Activated B cell treated with CpG ODN at 0.5 μM for 24 hours (primary cell): Measurements from ENCODE around the gene IQSEC1. TPM values are rescaled to one million over a fixed set of nuclear protein-coding genes. Genes with fewer than 3 reads are reported as not detected.
A peak's percentile ranks its signal among the peaks of the same experiment; 100 is the strongest.

Source experiments
- ATAC-seq: fragments of 200-7000 bp; cut with Tn5 transposase; one replicate; pipeline ENCODE4 v1.10.0; 2021; ENCODE audit warnings: low read depth, mild to moderate bottlenecking, moderate library complexity
- CTCF ChIA-PET: fragments of 350-600 bp; sonication (Branson Sonifier 250); formaldehyde crosslinking; loops from one replicate; lab custom pipeline; 2021; ENCODE audit warnings: antibody characterized with exemption; lab: Charles Lee
- POLR2A ChIA-PET: fragments of 350-600 bp; sonication (Branson Sonifier 250); formaldehyde crosslinking; loops from one replicate; lab custom pipeline; 2021; ENCODE audit warnings: antibody characterized with exemption; lab: Charles Lee
- DNase-seq: peaks from one replicate; pipeline ENCODE4 v3.0.0; 2022
- H3K27ac Mint-ChIP-seq: one replicate; pipeline ENCODE4 v1.8.0; 2020; ENCODE audit warnings: mixed read lengths
- H3K27me3 Mint-ChIP-seq: one replicate; pipeline ENCODE4 v1.8.0; 2021; ENCODE audit warnings: mixed read lengths
- H3K36me3 Mint-ChIP-seq: one replicate; pipeline ENCODE4 v1.8.0; 2021; ENCODE audit warnings: low read depth, mixed read lengths
- H3K4me1 Mint-ChIP-seq: one replicate; pipeline ENCODE4 v1.8.0; 2021; ENCODE audit warnings: mixed read lengths
- H3K4me3 Mint-ChIP-seq: one replicate; pipeline ENCODE4 v1.8.0; 2020; ENCODE audit warnings: mild to moderate bottlenecking, mixed read lengths
- H3K9me3 Mint-ChIP-seq: one replicate; pipeline ENCODE4 v1.8.0; 2020; ENCODE audit warnings: mixed read lengths
- intact Hi-C: fragments of 100-400 bp; cut with micrococcal nuclease; formaldehyde crosslinking; loops from one replicate; pipeline ENCODE4 v1.15.1; 2024
- total RNA-seq: library from RNA; stranded (reverse); gene quantifications from 2 replicates; pipeline ENCODE4 v1.2.3, GENCODE V29; 2022
- TF ChIP-seq, protein P1 (sequence below): fragments of 200-600 bp; IDR thresholded peaks from one replicate; pipeline ENCODE4 v1.8.0; 2022; ENCODE audit warnings: antibody characterized with exemption, mild to moderate bottlenecking

The IQSEC1 gene
- total RNA-seq, 1 donor from 2014 or later = 296 TPM

DNA sequence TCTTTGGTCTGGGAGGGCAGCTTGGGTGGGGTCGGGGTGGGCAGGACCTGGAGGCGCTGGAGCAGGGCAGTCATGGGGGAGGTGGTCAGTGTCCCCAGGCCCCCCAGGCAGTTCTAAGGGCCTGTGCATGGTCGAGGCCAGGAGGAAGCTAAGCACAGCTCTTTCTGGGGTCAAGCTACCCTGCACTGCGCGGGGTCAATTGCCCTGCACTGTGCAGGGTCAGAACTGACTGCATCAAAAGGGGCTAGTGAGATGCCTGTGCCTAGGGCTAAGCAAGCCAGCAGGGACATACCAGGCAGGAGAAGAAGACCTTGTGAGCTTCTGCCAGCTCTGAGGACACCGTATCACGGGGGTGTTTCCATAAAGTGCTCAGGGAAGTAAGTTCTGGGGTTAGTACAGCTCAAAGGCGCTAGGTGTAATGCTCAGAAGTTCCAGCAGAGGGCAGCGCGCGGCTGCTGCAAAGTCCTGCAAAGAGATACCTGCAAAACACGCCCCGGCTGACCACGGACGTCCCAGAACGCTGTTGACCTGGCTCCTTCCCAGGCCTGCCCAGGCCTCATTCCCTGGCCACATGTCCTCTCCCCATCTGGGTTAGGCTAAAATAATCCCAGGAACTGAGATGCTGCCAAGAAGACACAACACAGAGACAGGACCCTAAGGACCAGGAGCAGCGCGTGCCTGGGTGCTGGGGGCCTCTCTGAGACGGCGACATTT is 18.8 kb upstream of the IQSEC1 start:
- CTCF ChIA-PET = interaction anchor here (0.6 to 4.3 kb wide), 53 partner anchors 8 to 559 kb away, joined by 3 to 76 read pairs (median 4); partner anchors contain the start of gene HDAC11
- TF ChIP-seq, protein P1, sequence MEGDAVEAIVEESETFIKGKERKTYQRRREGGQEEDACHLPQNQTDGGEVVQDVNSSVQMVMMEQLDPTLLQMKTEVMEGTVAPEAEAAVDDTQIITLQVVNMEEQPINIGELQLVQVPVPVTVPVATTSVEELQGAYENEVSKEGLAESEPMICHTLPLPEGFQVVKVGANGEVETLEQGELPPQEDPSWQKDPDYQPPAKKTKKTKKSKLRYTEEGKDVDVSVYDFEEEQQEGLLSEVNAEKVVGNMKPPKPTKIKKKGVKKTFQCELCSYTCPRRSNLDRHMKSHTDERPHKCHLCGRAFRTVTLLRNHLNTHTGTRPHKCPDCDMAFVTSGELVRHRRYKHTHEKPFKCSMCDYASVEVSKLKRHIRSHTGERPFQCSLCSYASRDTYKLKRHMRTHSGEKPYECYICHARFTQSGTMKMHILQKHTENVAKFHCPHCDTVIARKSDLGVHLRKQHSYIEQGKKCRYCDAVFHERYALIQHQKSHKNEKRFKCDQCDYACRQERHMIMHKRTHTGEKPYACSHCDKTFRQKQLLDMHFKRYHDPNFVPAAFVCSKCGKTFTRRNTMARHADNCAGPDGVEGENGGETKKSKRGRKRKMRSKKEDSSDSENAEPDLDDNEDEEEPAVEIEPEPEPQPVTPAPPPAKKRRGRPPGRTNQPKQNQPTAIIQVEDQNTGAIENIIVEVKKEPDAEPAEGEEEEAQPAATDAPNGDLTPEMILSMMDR = peak; percentile 33
- DNase-seq (peak; percentile 80), ATAC-seq (peak; percentile 49)
- Mint-ChIP-seq H3K4me1 (peaks cover 71% of the 10 kb centered on the region), H3K27ac (peak overlapping the region; percentile 35), H3K9me3 (no peaks in the 10 kb centered on the region), H3K36me3 (no peaks in the 10 kb centered on the region), H3K4me3 (no peak overlapping the region), H3K27me3 (peaks cover 10% of the 10 kb centered on the region)
- intact Hi-C loops = loop anchor here (1.0 to 5.0 kb wide), 8 partner anchors 18 to 556 kb away; no protein-coding TSS in a partner anchor
- POLR2A ChIA-PET = interaction anchor here (0.5 to 2.7 kb wide), 13 partner anchors 9 to 556 kb away, joined by 3 to 18 read pairs (median 6); no protein-coding TSS in a partner anchor

DNA sequence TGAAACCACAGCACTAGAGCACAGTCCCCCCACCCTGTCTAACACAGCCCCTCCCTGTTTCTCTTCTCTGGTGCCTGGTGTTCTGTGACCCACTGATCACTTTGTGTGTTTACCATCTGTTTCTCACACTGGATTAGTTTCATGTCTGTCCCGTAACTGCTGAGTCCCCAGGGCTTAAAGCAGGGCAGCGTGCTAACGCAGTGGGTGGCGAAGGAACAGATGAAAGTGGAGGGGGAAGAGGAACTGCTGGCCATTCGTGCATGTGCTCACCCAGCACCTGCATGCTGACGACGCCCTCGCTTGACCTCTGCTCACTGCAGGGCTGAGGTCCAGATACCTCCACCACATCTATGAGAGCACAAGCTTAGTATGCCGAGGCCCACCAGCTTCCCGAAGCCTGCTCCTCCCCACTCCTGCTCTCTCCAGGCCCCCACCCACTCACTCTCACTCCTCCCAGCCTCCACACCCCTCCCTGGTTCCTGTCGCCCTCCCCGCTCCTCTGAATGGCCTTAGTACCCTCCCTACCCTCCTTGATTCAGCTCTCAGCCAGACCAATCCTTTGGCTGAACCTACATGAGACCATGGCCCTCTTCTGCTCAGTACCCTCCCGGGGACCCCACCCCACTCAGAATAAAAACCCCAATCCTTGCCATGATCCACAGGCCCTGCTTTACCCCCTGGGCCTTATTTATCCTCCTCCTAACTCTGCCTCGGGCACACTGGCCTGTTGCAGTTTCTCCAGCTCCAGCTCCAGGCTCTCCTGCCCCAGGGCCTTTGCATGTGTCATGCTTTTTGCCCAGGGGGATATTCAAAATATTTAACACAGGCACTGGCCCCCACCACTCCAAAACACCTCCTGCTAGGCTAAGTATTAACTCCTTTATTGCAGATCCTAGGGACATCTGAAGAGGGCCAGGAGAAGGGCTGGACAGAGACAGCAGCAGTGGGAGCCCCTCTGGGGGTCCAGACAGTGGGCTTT is 15.1 kb upstream of the IQSEC1 start:
- Mint-ChIP-seq H3K9me3 (no peaks in the 10 kb centered on the region), H3K36me3 (no peaks in the 10 kb centered on the region), H3K27me3 (no peaks in the 10 kb centered on the region), H3K27ac (peak overlapping the region; percentile 92), H3K4me3 (peak overlapping the region; percentile 71), H3K4me1 (peaks cover 90% of the 10 kb centered on the region)
- intact Hi-C loops = loop anchor here (1.0 kb wide), 5 partner anchors 15 to 364 kb away; partner anchors contain the start of gene IQSEC1
- peak; percentile 65 for ATAC-seq
- peak; percentile 53 for DNase-seq
- POLR2A ChIA-PET = interaction anchor here (0.5 to 10.0 kb wide), 15 partner anchors 15 to 364 kb away, joined by 3 to 291 read pairs (median 8); partner anchors contain the start of genes IQSEC1 and NUP210
- TF ChIP-seq, protein P1 = no peak
- CTCF ChIA-PET = interaction anchor here (1.0 to 2.0 kb wide), 5 partner anchors 41 to 408 kb away, joined by 3 to 7 read pairs (median 4); no protein-coding TSS in a partner anchor

DNA sequence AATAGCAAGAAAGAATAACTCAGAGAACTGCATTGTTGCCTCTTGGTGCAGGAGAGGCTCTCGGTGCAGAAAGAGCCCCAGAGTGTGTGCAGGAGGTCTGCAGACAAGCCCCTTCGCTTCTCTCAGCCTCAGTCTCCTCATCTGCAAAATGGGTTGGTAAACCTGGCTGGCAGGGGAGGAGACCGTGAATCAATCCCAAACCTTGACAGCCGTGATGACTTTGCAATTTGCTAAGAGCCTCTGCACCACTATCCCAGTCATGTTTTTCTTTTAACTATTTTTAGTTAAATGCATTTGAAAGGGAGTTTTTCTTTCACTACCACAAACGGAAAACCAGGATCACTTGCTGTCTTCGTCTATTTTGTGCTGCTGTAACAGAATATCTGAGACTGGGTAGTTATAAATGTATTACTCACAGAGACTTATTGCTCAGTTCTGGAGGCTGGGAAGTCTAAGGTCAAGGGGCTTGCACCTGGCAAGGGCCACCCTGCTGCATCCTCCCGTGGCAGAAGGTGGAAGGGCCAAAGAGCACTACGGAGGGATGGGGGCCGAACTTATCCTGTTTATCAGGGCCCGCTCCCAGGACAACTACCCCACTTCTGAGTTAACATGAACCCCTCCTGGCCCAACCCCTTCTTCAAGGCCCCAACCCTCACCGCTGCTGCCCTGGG is 14.2 kb upstream of the IQSEC1 start:
- ATAC-seq (peak; percentile 0), DNase-seq (no peak)
- ChIA-PET CTCF (interaction anchor here (1.0 to 2.0 kb wide), 6 partner anchors 40 to 409 kb away, joined by 3 to 7 read pairs (median 4); no protein-coding TSS in a partner anchor), POLR2A (interaction anchor here (0.5 to 10.0 kb wide), 16 partner anchors 14 to 365 kb away, joined by 3 to 291 read pairs (median 8); partner anchors contain the start of genes IQSEC1 and NUP210)
- Mint-ChIP-seq H3K9me3 (no peaks in the 10 kb centered on the region), H3K27ac (peak overlapping the region; percentile 92), H3K36me3 (no peaks in the 10 kb centered on the region), H3K4me3 (peak overlapping the region; percentile 71), H3K27me3 (no peaks in the 10 kb centered on the region), H3K4me1 (peaks cover 92% of the 10 kb centered on the region)
- TF ChIP-seq, protein P1 = no peak
- intact Hi-C loops = no loop called here

GRCh38 chr3:13086531-13086981 is 13.3 kb upstream of the IQSEC1 start:
- ChIA-PET POLR2A (interaction anchor here (0.9 to 10.0 kb wide), 10 partner anchors 13 to 328 kb away, joined by 3 to 291 read pairs (median 7); partner anchors contain the start of gene IQSEC1), CTCF (interaction anchor here (1.0 kb wide), 1 partner anchor 101 kb away, joined by 3 read pairs; no protein-coding TSS in a partner anchor)
- DNase-seq (no peak), ATAC-seq (no peak)
- Mint-ChIP-seq H3K27me3 (no peaks in the 10 kb centered on the region), H3K9me3 (no peaks in the 10 kb centered on the region), H3K4me3 (peak overlapping the region; percentile 71), H3K4me1 (peaks cover 92% of the 10 kb centered on the region), H3K36me3 (no peaks in the 10 kb centered on the region), H3K27ac (peak overlapping the region; percentile 92)
- TF ChIP-seq, protein P1 = no peak
- intact Hi-C loops = no loop called here
